HG03521 (cell line): Measurements from ENCODE around the gene NAA30.
"Not testable (repeated sequence)": the region's sequence is repeated elsewhere in the genome, so short reads cannot be mapped to it uniquely, and the experiment has no call there.

Experiments
- ATAC-seq: cut with Tn5 transposase; IDR thresholded peaks from one replicate; pipeline ENCODE4 v1.9.1; 2021; ENCODE audit warnings: mild to moderate bottlenecking, moderate library complexity; ENCODE audit not compliant: unreplicated experiment

The NAA30 gene

GRCh38 chr14:57390037-57390805, at the start of gene NAA30:
NAA30 (plus strand) TSS chr14:57390586; CDS start chr14:57390958, 372 bp downstream.
- peak; percentile 81 for ATAC-seq

- ATAC-seq = not testable (repeated sequence)
Measured at GRCh38 chr14:57343545-57344297, 46.7 kb upstream of the NAA30 start.

GRCh38 chr14:57345106-57345505, 45.3 kb upstream of the NAA30 start:
- no peak for ATAC-seq

- no peak for ATAC-seq
Measured at GRCh38 chr14:57346741-57347140, 43.6 kb upstream of the NAA30 start.

- no peak for ATAC-seq
Measured at GRCh38 chr14:57352396-57353170, 37.8 kb upstream of the NAA30 start.

- no peak for ATAC-seq
Measured at GRCh38 chr14:57355081-57355800, 35.1 kb upstream of the NAA30 start.

- no peak for ATAC-seq
Measured at GRCh38 chr14:57362361-57362760, 28.0 kb upstream of the NAA30 start.

GRCh38 chr14:57364659-57365450, 25.5 kb upstream of the NAA30 start:
- ATAC-seq = no peak

- ATAC-seq = not testable (repeated sequence)
Measured at GRCh38 chr14:57370187-57370586, 20.2 kb upstream of the NAA30 start.

GRCh38 chr14:57371013-57371412, 19.4 kb upstream of the NAA30 start:
- no peak for ATAC-seq

- ATAC-seq = no peak
Measured at GRCh38 chr14:57375156-57375555, 15.2 kb upstream of the NAA30 start.

- no peak for ATAC-seq
Measured at GRCh38 chr14:57378661-57379060, 11.7 kb upstream of the NAA30 start.

GRCh38 chr14:57380935-57381334, 9.5 kb upstream of the NAA30 start:
- ATAC-seq = no peak

- no peak for ATAC-seq
Measured at GRCh38 chr14:57382283-57382682, 8.1 kb upstream of the NAA30 start.

GRCh38 chr14:57383125-57383745, 7.2 kb upstream of the NAA30 start:
- no peak for ATAC-seq

GRCh38 chr14:57388067-57388466, 2.3 kb upstream of the NAA30 start:
- no peak for ATAC-seq

GRCh38 chr14:57389646-57390036, 745 bp upstream of the NAA30 start:
- no peak for ATAC-seq

- peak; percentile 36 for ATAC-seq
Measured at GRCh38 chr14:57390806-57391516, 575 bp downstream of the NAA30 start.
